Measurements from ENCODE around the gene MTPN.

Gene MTPN

DNA sequence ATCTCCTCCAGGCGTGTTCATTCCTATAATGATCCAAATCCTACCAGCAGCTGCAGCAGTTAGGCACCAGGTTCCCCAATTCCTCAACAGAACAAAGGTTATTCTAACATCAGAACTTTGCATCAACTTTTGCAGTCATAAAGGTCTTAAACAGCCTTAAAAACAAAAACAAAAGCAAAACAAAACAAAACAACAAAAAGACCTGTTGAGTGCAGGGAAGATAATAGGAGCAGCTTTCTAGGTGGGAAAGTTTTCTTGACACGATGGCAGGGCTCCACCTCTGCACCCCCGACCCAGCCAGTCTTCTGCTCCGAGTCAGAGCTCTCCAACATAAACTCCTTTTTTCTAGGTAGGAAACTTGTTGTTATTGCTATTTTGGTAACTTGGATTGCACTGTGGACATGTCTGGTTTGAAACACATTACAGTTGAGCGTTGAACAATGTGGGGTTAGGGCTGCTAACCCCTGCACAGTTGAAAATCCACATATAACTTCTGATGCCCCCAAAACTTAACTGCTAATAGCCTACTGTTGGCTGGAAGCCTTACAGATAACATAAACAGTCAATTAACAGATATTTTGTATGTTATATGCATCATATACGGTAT is 77.6 kb downstream of the MTPN start:
- TF ChIP-seq, protein P1, sequence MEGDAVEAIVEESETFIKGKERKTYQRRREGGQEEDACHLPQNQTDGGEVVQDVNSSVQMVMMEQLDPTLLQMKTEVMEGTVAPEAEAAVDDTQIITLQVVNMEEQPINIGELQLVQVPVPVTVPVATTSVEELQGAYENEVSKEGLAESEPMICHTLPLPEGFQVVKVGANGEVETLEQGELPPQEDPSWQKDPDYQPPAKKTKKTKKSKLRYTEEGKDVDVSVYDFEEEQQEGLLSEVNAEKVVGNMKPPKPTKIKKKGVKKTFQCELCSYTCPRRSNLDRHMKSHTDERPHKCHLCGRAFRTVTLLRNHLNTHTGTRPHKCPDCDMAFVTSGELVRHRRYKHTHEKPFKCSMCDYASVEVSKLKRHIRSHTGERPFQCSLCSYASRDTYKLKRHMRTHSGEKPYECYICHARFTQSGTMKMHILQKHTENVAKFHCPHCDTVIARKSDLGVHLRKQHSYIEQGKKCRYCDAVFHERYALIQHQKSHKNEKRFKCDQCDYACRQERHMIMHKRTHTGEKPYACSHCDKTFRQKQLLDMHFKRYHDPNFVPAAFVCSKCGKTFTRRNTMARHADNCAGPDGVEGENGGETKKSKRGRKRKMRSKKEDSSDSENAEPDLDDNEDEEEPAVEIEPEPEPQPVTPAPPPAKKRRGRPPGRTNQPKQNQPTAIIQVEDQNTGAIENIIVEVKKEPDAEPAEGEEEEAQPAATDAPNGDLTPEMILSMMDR (IDR thresholded peaks at IDR 0.05; ENCODE audit: insufficient read depth, low read length, poor library complexity, severe bottlenecking) = no peak
- Histone ChIP-seq H3K27me3 (replicated peaks; ENCODE audit: control insufficient read depth, insufficient read depth, low read length) (no peaks in the 10 kb centered on the region), H3K36me3 (ENCODE audit: control insufficient read depth, insufficient read depth, low read length) (no peaks in the 10 kb centered on the region), H3K4me3 (replicated peaks; ENCODE audit: low read depth, low read length) (no peak overlapping the region)
- no peak for DNase-seq (ENCODE audit: extremely low read depth, insufficient read length)

DNA sequence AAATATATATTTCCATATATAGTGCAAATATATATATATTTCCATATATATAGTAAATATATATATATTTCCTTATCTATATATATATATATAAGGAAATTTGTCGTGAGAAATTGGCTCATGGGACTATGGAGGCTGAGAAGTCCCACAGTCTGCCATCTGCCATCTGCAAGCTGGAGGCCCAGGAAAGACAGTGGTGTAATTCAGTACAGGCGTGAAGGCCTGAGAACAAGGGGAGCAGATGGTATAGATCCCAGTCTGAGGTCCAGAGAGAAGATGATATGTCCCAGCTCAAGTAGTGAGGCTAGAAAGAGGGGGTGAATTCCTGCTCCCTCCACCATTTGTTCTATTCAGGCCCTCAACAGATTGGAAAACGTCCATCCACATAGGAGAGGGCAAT is 78.9 kb downstream of the MTPN start:
- Histone ChIP-seq H3K36me3 (ENCODE audit: control insufficient read depth, insufficient read depth, low read length) (no peaks in the 10 kb centered on the region), H3K4me3 (replicated peaks; ENCODE audit: low read depth, low read length) (no peak overlapping the region), H3K27me3 (replicated peaks; ENCODE audit: control insufficient read depth, insufficient read depth, low read length) (no peaks in the 10 kb centered on the region)
- TF ChIP-seq, protein P1 (IDR thresholded peaks at IDR 0.05; ENCODE audit: insufficient read depth, low read length, poor library complexity, severe bottlenecking) = no peak
- DNase-seq (ENCODE audit: extremely low read depth, insufficient read length) = no peak

DNA sequence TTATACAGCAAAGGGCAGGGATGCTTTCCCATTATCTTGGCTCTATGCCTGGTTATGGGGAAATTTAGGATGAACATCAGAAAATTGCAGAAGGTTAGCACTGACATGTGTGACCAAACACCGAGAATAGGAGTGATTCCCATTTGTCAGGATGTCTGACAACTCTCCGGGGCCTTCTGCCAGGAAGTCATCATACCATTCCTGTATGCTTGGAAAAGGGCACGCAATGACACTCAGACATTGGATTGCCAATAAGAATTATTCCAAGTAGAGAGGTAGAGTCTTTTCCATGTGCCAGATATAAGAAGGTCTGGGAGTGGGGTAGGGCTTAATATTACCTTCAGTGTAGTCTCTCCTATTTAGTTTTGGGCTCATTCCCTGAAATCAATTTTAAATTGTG is 82.3 kb downstream of the MTPN start:
- H3K4me3 ChIP-seq (replicated peaks; ENCODE audit: low read depth, low read length) = no peak overlapping the region
- TF ChIP-seq, protein P1 (IDR thresholded peaks at IDR 0.05; ENCODE audit: insufficient read depth, low read length, poor library complexity, severe bottlenecking) = no peak
- no peak for DNase-seq (ENCODE audit: extremely low read depth, insufficient read length)
- H3K36me3 ChIP-seq (ENCODE audit: control insufficient read depth, insufficient read depth, low read length) = no peaks in the 10 kb centered on the region
- no peaks in the 10 kb centered on the region for H3K27me3 ChIP-seq (replicated peaks; ENCODE audit: control insufficient read depth, insufficient read depth, low read length)

DNA sequence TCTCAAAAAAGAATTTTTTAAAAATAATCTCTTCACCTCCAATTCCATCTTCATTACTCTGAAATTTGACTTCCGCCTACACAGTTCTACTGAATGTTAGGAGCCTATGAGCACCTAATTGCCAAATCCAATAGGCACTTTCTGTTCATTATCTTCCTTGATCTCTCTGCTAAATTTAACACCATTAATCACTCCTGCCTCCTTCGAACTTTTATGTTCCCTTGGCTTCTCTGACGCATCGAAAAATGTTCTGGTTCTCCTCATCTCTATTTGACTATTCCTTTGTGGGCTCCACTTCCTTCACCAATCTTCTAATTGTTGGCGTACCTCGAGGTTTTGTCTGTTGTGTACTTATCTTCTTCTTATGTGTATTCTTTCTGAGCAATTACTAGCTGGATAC is 87.3 kb downstream of the MTPN start:
- no peak for DNase-seq (ENCODE audit: extremely low read depth, insufficient read length)
- TF ChIP-seq, protein P1 (IDR thresholded peaks at IDR 0.05; ENCODE audit: insufficient read depth, low read length, poor library complexity, severe bottlenecking) = no peak
- no peaks in the 10 kb centered on the region for H3K36me3 ChIP-seq (ENCODE audit: control insufficient read depth, insufficient read depth, low read length)
- H3K27me3 ChIP-seq (replicated peaks; ENCODE audit: control insufficient read depth, insufficient read depth, low read length) = no peaks in the 10 kb centered on the region
- H3K4me3 ChIP-seq (replicated peaks; ENCODE audit: low read depth, low read length) = no peak overlapping the region

DNA sequence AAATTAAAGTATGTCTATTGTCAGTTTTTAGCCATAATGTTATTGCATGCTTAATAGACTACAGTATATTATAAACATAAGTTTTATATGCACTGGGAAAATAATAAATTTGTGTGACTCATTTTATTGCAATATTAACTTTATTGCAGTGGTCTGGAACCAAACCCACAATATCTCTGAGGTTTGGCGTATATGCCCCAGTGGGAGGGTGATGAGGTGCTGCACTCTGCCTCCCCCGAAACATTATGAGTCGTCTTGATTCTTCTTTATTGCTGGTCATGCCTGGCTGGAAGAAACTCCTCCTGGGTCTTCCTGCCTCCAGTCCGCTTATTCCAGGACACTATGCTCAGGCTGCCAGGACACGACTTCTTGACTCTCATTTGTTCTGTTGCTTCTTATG is 88.4 kb downstream of the MTPN start:
- no peaks in the 10 kb centered on the region for H3K36me3 ChIP-seq (ENCODE audit: control insufficient read depth, insufficient read depth, low read length)
- TF ChIP-seq, protein P1 (IDR thresholded peaks at IDR 0.05; ENCODE audit: insufficient read depth, low read length, poor library complexity, severe bottlenecking) = no peak
- no peak overlapping the region for H3K4me3 ChIP-seq (replicated peaks; ENCODE audit: low read depth, low read length)
- no peaks in the 10 kb centered on the region for H3K27me3 ChIP-seq (replicated peaks; ENCODE audit: control insufficient read depth, insufficient read depth, low read length)
- DNase-seq (ENCODE audit: extremely low read depth, insufficient read length) = no peak
